K562 (cell line): ENCODE measurements around the gene ANKS1A. TPM values are rescaled to one million over a fixed set of nuclear protein-coding genes. Genes with fewer than 3 reads are reported as not detected.
A peak's percentile ranks its signal among the peaks of the same experiment; 100 is the strongest.

Source experiments
- EGR1 ChIP-seq: fragments of 450-650 bp; conservative IDR thresholded peaks from 2 replicates; pipeline ENCODE4 v1.6.1; 2017; ENCODE audit warnings: mild to moderate bottlenecking
- FOXK2 ChIP-seq, 2 experiments: fragments of 450-650 bp; IDR thresholded peaks in 1 of 2; conservative IDR thresholded peaks in 1 of 2; 2 replicates each; pipeline ENCODE4 v1.6.1; 2016; ENCODE audit warnings: low read depth in 2 of 2, mild to moderate bottlenecking in 1 of 2
- GATA2 ChIP-seq: sonication (generic); formaldehyde crosslinking; IDR thresholded peaks from 2 replicates; pipeline ENCODE4 v1.4.0; 2020; ENCODE audit warnings: mild to moderate bottlenecking, missing genetic modification reagents
- KHSRP ChIP-seq: fragments of 450-650 bp; IDR thresholded peaks from 2 replicates; pipeline ENCODE4 v1.6.1; 2017
- LCOR ChIP-seq: sonication (generic); formaldehyde crosslinking; IDR thresholded peaks from 2 replicates; pipeline ENCODE4 v1.8.0; 2022; ENCODE audit warnings: mild to moderate bottlenecking, missing genetic modification reagents
- PHF21A ChIP-seq: fragments of 450-650 bp; IDR thresholded peaks from 2 replicates; pipeline ENCODE4 v1.6.1; 2017; ENCODE audit warnings: low read depth, borderline replicate concordance
- POU5F1 ChIP-seq: fragments of 150-350 bp; IDR thresholded peaks from 2 replicates; pipeline ENCODE4 v1.6.1; 2014; ENCODE audit warnings: borderline replicate concordance, low read length, low read depth, mild to moderate bottlenecking; ENCODE audit not compliant: partially characterized antibody
- SMARCA4 ChIP-seq: fragments of 450-650 bp; IDR thresholded peaks from 2 replicates; pipeline ENCODE4 v1.6.1; 2016
- ZBTB40 ChIP-seq, 2 experiments: fragments of 450-650 bp in 1 of 2; sonication (generic) in 1 of 2; formaldehyde crosslinking in 1 of 2; IDR thresholded peaks; 2 replicates each; pipeline versions ENCODE4 v1.7.1 to v1.9.0; 2016 to 2022; ENCODE audit warnings: inconsistent platforms in 1 of 2, mild to moderate bottlenecking in 1 of 2, missing genetic modification reagents in 1 of 2
- polyA plus RNA-seq, 8 experiments: library from polyadenylated mRNA; depleted of rRNA in 4 of 8; stranded (reverse) in 5 of 8; unstranded in 3 of 8; fragments of >200 nt; fragmentation: Nextera tagmentation in 2 of 8; fragmentation: Illumina TruSeq in 1 of 8; extraction: Ambion mirVana in 2 of 8; extraction: Trizol in 1 of 8; gene quantifications; 2 replicates each; pipeline versions ENCODE4 v1.2.1 to v1.2.3, GENCODE V29; 2011 to 2014; ENCODE audit warnings: inconsistent platforms in 1 of 8, missing spikeins in 1 of 8
- total RNA-seq, 7 experiments: library from RNA; depleted of rRNA in 6 of 7; stranded (reverse); fragments of >200 nt in 6 of 7; fragmentation: Illumina TruSeq in 2 of 7; extraction: Trizol in 2 of 7; gene quantifications; 2 replicates each; pipeline versions ENCODE4 v1.2.1 to v1.2.3, GENCODE V29; 2011 to 2021; ENCODE audit warnings: low replicate concordance in 1 of 7

Gene ANKS1A
- total and polyA plus RNA-seq, 9 of the 15 experiments (the other 6 are each of a cell fraction or from before 2014, with no cell fraction given), result 1.1 to 13.8 (median 5.3) TPM

- TF ChIP-seq ZBTB40 (IDR thresholded peaks at IDR 0.05) (no peak), ZBTB40 (CRISPR knock-in tag; IDR thresholded peaks at IDR 0.05) (no peak), EGR1 (no peak), LCOR (no peak), POU5F1 (no peak), SMARCA4 (0 out of 2 replicates have a peak, but pooled peaks have one; percentile 34), KHSRP (no peak), PHF21A (no peak), GATA2 (no peak), FOXK2 (conservative IDR thresholded peaks at IDR 0.05 in 1 of 2, IDR thresholded peaks at IDR 0.05 in 1 of 2; ENCODE audit: low read depth in 2 of 2) (peak in 1 of 2 experiments; percentile 35; a peak in 1 of 4 replicates)
Measured at GRCh38 chr6:34953061-34954025, 64.3 kb downstream of the ANKS1A start (continued).
